Cardiac fibroblast (primary cell): Measurements from ENCODE around the gene TIMM29.

ENCODE experiments used
- DNase-seq, 2 donors: peaks; one replicate each; pipeline versions ENCODE4 v3.0.0 to v3.0.0-alpha.2; 2010; ENCODE audit warnings: low read depth in 2 of 2
- H3K4me3 ChIP-seq, 2 donors: replicated peaks in 1 of 2; 1 replicate in 1 of 2; 2 replicates in 1 of 2; pipeline ENCODE4 v1.5.1; 2011; ENCODE audit warnings: low read depth in 2 of 2, low read length in 2 of 2, mild to moderate bottlenecking in 2 of 2, moderate library complexity in 1 of 2
- TF ChIP-seq, protein P1 (sequence below): IDR thresholded peaks from one replicate; pipeline ENCODE4 v1.5.1; 2011; ENCODE audit warnings: low read depth, mild to moderate bottlenecking, low read length, inconsistent platforms

TIMM29 gene

DNA sequence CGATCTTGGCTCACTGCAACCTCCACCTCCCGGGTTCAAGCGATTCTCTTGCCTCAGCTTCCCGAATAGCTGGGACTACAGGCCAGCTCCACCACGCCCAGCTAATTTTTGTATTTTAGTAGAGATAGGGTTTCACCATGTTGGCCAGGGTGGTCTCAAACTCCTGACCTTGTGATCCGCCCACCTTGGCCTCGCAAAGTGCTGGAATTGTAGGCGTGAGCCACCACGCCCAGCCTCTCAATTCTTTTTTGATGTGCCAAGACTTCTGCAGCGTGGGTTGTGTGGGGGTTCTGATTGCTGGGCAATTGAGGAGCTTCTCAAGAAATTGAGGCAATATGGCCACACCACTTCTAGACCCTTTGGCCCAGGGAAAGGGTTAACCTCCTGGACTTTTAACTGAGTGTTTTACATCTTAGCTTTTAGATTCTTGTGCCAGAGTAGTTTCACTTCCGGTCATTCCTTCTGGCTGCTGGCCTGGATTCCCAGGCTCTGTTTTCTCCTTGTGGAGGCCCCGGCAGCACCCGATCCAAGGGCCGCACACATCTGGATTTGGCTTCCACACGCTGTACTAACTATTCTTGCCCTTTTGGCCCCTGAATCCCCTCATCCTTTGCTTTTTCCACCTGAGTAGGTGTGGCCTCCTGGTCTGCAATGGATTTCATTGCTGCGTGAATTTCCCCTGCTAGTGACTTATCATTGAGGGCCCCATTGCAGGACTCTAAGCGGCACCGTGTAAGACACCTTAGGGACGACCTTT, 46.9 kb downstream of the TIMM29 start:
- peak; percentile 62 to 85 for DNase-seq
- no peak overlapping the region for H3K4me3 ChIP-seq
- TF ChIP-seq, protein P1, sequence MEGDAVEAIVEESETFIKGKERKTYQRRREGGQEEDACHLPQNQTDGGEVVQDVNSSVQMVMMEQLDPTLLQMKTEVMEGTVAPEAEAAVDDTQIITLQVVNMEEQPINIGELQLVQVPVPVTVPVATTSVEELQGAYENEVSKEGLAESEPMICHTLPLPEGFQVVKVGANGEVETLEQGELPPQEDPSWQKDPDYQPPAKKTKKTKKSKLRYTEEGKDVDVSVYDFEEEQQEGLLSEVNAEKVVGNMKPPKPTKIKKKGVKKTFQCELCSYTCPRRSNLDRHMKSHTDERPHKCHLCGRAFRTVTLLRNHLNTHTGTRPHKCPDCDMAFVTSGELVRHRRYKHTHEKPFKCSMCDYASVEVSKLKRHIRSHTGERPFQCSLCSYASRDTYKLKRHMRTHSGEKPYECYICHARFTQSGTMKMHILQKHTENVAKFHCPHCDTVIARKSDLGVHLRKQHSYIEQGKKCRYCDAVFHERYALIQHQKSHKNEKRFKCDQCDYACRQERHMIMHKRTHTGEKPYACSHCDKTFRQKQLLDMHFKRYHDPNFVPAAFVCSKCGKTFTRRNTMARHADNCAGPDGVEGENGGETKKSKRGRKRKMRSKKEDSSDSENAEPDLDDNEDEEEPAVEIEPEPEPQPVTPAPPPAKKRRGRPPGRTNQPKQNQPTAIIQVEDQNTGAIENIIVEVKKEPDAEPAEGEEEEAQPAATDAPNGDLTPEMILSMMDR: no peak

DNA sequence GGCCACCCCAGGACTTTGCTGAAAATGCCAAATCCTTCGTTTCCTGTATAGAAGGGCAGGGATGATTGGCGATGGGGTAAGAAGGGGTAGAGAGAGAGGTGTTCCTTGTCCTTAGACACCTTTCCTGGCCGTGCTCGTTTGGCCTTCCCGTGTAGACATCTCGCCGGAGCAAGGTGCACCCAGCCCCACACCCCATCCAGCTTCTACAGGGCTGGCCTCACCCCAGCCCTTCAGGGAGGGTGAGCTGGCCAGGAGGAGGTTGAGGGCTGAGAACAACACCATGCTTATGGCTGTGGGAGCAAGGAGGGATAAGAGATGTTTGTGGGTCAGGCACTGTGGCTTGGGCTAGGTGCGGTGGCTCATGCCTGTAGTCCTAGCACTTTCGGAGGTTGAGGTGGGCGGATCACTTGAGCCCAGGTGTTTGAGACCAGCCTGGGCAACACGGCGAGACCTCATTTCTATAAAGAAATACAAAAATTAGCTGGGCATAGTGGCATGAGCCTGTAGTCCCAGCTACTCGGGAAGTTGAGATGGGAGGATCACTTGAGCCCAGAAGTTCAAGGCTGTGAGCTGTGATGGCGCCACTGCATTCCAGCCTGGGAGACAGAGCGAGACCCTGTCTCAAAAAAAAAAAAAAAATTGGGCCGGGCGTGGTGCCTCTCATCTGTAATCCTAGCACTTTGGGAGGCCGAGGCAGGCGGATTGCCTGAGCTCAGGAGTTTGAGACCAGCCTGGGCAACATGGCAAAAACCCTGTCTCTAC, 47.7 kb downstream of the TIMM29 start:
- H3K4me3 ChIP-seq: no peak overlapping the region
- no peak for DNase-seq
- TF ChIP-seq, protein P1: no peak

DNA sequence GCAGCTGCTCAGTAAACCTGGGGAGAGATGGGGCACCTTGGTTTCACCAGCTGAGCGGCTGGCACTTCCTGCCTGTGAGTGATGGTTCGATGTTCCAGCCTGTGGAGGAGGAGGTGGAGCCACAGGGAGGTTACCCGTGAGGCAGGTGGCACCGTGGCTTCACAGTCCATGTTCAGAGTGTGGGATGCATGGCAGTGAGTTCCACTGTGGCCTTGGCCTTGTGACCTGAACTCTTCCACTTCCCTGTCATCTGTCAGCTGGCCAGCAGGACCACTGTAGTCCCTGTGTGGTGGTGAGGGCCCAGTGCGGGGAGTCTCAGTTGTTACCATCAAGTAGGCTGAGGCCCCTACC, 49.1 kb downstream of the TIMM29 start:
- H3K4me3 ChIP-seq: no peak overlapping the region
- TF ChIP-seq, protein P1: no peak
- no peak for DNase-seq
